ENCODE data around the gene TGFA.

DNA sequence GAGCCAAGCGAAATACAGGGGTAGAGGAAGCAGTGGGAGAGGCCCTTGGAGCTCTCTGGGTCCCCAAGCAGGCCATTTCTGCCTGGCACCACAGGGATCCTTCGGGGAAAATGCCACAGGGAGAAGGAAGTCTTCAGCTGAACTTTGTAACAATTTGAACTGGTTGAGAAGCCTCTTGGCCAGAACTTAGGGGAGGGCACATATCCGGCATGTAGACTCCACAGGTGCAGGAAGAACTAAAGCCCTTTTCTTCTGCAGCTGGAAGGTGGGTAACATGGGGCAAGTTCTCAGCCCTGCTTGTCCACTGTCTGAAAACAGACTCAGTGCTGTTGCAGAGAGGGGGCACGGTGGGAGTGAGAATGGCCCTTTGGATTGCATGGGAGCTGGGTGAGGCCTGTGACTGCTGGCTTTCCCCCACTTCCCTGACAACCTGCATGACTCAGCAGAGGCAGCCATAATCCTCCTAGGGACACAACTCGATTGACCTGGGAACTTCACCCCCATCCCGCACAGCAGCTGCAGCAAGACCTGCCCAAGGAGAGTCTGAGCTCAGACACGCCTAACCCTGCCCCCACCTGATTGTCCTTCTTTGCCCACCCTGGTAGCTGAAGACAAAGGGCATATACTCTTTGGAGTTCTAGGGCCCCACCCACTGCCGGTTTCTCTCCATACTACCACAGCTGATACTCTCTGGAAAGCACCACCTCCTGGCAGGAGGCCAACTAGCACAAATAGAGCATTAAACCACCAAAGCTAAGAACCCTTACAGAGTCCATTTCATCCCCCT lies 150.2 kb downstream of the TGFA start:
- TF ChIP-seq TAF1 (conservative IDR thresholded peaks at IDR 0.05) (no peak), EGR1 (IDR thresholded peaks at IDR 0.05; ENCODE audit: low read depth in 2 of 2) (no peak), GABPA (IDR thresholded peaks at IDR 0.05 in 1 of 2, conservative IDR thresholded peaks at IDR 0.05 in 1 of 2) (no peak), NR2F2 (IDR thresholded peaks at IDR 0.05) (no peak), HNF4G (IDR thresholded peaks at IDR 0.05) (no peak), YY1 (IDR thresholded peaks at IDR 0.05) (no peak), RAD21 (IDR thresholded peaks at IDR 0.05) (no peak), RXRA (IDR thresholded peaks at IDR 0.05) (no peak), SP1 (IDR thresholded peaks at IDR 0.05) (no peak)
- TF ChIP-seq, protein P1, sequence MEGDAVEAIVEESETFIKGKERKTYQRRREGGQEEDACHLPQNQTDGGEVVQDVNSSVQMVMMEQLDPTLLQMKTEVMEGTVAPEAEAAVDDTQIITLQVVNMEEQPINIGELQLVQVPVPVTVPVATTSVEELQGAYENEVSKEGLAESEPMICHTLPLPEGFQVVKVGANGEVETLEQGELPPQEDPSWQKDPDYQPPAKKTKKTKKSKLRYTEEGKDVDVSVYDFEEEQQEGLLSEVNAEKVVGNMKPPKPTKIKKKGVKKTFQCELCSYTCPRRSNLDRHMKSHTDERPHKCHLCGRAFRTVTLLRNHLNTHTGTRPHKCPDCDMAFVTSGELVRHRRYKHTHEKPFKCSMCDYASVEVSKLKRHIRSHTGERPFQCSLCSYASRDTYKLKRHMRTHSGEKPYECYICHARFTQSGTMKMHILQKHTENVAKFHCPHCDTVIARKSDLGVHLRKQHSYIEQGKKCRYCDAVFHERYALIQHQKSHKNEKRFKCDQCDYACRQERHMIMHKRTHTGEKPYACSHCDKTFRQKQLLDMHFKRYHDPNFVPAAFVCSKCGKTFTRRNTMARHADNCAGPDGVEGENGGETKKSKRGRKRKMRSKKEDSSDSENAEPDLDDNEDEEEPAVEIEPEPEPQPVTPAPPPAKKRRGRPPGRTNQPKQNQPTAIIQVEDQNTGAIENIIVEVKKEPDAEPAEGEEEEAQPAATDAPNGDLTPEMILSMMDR (IDR thresholded peaks at IDR 0.05; ENCODE audit: low read depth, low read length, missing input control), result no peak
- TF ChIP-seq, protein P2, sequence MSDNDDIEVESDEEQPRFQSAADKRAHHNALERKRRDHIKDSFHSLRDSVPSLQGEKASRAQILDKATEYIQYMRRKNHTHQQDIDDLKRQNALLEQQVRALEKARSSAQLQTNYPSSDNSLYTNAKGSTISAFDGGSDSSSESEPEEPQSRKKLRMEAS (IDR thresholded peaks at IDR 0.05), result no peak
- TF ChIP-seq, protein P3, sequence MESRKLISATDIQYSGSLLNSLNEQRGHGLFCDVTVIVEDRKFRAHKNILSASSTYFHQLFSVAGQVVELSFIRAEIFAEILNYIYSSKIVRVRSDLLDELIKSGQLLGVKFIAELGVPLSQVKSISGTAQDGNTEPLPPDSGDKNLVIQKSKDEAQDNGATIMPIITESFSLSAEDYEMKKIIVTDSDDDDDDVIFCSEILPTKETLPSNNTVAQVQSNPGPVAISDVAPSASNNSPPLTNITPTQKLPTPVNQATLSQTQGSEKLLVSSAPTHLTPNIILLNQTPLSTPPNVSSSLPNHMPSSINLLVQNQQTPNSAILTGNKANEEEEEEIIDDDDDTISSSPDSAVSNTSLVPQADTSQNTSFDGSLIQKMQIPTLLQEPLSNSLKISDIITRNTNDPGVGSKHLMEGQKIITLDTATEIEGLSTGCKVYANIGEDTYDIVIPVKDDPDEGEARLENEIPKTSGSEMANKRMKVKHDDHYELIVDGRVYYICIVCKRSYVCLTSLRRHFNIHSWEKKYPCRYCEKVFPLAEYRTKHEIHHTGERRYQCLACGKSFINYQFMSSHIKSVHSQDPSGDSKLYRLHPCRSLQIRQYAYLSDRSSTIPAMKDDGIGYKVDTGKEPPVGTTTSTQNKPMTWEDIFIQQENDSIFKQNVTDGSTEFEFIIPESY (IDR thresholded peaks at IDR 0.05), result no peak

Data from liver (tissue), 3 donors.